ENCODE data around the gene AMFR.

AMFR gene

GRCh38 chr16:56345406-56346050 is 79.8 kb downstream of the AMFR start:
- DNase-seq, result no peak

GRCh38 chr16:56344518-56345405 is 80.6 kb downstream of the AMFR start:
- no peak for DNase-seq

GRCh38 chr16:56343661-56344517 is 81.5 kb downstream of the AMFR start:
- DNase-seq, result no peak

GRCh38 chr16:56341656-56342399 is 83.5 kb downstream of the AMFR start:
- DNase-seq, result no peak

GRCh38 chr16:56340864-56341365 is 84.4 kb downstream of the AMFR start:
- no peak for DNase-seq

DNA sequence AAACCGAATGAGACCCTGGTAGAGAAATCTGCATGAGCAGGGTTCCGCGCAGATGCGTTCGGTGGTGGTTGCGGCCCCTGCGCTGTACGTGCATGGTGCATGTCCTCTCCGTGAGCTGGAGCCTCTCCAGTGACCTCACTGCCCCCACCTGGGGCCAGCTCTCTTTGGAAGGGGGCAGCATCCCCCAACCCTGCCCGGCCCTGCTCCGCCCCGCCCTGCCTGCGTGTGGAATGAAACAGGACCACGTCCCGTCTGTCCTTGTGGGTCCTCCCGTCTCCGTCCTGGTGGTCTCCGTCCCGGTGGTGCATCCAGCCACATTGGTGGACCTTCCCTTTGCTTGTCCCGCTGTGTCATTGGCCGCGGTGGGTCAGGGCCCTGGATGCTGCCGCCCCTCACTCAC is 84.9 kb downstream of the AMFR start:
- no peak for DNase-seq

GRCh38 chr16:56339431-56340195 is 85.7 kb downstream of the AMFR start:
- no peak for DNase-seq

- no peak for DNase-seq
These were observed 86.6 kb downstream of the AMFR start for GRCh38 chr16:56338566-56339318.

GRCh38 chr16:56337858-56338325 is 87.5 kb downstream of the AMFR start:
- no peak for DNase-seq

- DNase-seq, result no peak
These were observed 88.1 kb downstream of the AMFR start for GRCh38 chr16:56337131-56337857.

- DNase-seq, result no peak
These were observed 88.6 kb downstream of the AMFR start for GRCh38 chr16:56336711-56337110.

GRCh38 chr16:56336071-56336688 is 89.2 kb downstream of the AMFR start:
- DNase-seq, result no peak

DNA sequence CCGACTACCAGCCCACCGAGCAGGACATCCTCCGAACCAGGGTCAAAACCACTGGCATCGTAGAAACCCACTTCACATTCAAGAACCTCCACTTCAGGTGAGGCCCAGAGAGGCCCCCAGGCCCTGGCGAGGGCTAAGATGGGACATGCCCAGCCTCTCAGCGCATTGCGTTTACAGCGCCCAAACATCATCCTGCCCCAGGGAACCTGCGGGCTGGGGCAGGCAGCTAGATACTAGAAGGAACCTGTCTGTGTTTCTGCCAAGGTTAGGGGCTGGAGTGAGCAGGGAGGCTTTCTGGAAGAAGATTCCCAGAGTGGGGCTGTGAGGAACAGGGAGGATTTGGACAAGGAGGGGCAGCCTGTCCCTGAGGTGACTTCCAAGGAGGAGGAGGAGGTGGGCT is 90.6 kb downstream of the AMFR start:
- DNase-seq, result no peak

DNA sequence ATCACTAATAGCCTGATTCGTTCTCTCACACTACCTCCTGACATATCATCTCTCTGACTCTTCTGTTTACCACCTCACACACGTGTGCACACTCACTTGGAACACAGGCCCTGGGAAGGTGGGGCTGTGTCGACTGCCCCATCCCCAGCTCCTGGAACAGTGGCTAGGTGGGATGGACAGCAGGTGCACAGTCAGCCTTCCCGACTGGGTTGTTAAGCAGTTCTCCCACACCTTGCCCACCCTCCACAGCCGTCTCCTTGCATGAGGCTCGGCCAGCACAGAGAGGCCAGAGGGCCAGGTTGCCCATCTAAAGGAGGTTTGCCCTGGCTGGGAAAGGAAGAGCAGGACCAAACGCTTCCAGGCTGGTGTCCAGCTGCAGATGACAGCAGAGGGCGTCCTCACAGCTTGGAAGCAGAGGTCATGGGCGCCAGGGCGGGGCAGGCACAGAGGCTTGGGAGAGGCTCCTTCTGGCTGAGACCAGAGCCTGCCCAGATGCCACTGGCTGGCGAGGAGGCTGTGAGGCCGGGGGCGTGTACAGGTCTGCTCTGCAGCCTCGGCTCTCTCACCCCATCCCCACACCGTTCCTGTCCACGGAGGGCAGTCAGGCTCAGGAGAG is 92.8 kb downstream of the AMFR start:
- peak; percentile 69 to 74 for DNase-seq

GRCh38 chr16:56331915-56332314 is 93.4 kb downstream of the AMFR start:
- DNase-seq, result no peak

DNA sequence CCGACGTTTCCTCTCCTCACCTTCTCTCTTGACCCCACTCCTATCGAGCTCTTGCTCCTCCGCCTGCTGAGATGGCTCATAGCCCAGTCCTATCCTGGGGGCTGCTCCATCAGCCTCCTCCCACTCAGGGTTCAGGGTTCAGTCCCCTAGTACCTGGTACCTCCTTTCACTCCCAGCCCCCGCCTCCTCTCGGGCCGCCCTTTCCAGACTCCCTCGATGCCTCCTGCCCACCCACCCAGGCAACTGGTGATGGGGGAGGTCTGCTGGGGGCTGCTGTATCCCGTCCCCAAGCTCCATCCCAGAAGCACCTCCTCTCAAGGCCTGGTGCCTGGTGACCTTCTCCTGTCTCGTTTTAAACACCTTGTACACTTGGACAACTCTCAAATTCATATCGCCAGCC is 93.9 kb downstream of the AMFR start:
- no peak for DNase-seq

DNA sequence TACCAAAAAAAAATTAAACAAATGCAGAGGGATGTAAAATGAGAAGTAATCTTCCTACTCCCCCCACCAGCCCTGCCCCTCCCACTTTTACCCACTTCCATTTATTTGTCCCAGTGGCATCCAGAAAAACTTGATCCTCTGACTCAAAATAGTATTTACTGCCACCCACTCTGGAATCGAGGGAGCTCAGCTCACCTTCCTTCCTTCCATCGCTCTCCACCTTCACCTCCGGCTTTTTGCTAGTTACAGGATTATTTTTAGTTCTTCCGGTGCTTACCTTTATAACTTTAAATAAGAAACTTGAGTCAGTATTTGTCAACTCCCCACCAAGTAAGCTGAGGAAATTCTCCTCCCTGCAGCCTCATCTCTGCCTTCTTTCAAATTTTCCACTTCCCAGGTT is 94.9 kb downstream of the AMFR start:
- no peak for DNase-seq

DNA sequence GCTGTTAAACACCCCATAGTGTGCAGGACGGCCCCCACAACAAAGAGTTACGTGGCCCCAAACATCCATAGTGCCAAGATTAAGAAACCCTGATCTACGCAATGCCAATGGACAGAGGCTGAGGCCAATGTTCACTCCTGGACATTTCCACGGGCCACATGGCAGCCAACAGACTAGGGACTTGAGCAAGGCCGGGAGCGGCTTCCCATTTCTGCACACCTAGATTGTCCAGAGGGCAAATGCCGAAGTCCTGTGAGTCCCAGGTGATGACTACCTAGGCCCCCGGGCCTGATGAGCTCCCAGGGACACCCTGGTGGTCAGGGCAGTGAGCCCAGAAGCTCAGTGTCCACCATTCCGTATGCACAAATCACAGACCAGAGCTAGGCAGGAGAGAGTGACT is 95.5 kb downstream of the AMFR start:
- no peak for DNase-seq

All from hippocampal formation (tissue), 2 donors.